ENCODE results near the gene SLC7A10. TPM values are rescaled to one million over a fixed set of nuclear protein-coding genes. Genes with fewer than 3 reads are reported as not detected.
A peak's percentile ranks its signal among the peaks of the same experiment; 100 is the strongest.

Gene SLC7A10
- total RNA-seq, 1 experiment from 2014 or later = not detected

DNA sequence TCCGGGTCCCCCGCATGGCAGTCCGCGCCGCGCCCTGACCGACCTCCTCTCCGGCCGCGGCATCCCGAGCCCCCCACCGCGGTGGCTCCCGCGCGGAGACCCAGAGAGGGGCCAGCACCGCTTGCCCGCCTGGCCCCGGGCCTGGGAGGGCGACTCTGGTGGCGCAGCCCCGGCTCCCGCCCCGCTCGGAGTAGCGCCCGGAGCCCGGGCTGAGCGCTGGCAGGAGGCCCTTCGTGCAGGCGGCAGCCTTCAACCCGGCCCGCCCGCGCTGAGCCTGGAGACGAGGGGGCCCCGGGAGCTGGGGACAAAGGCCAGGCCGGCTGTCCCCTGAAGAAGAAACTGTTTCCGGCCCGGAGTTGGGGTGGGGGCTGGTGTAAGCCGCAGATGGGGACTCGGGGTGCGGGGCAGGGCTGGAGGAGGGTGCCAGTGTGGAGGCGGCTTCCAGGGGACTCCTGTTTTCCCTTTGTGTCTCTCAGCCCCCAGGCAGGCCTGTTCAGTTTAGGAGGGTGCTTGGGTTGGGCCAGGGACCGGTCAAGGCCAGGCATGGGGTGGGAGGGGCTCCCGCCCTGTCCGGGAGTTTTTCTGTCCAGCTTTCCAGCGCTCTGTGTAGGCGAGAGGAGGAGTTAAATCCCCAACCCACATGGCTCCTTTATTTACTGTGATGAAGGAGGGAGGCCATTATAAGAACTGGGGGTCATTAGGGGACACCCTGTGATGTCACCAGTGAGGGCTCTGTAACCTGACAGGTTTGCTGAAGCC lies 30.6 kb downstream of the SLC7A10 start:
- H3K4me1 Mint-ChIP-seq (ENCODE audit: insufficient read depth, unreplicated experiment) = no peaks in the 10 kb centered on the region
- TF ChIP-seq, protein P1, sequence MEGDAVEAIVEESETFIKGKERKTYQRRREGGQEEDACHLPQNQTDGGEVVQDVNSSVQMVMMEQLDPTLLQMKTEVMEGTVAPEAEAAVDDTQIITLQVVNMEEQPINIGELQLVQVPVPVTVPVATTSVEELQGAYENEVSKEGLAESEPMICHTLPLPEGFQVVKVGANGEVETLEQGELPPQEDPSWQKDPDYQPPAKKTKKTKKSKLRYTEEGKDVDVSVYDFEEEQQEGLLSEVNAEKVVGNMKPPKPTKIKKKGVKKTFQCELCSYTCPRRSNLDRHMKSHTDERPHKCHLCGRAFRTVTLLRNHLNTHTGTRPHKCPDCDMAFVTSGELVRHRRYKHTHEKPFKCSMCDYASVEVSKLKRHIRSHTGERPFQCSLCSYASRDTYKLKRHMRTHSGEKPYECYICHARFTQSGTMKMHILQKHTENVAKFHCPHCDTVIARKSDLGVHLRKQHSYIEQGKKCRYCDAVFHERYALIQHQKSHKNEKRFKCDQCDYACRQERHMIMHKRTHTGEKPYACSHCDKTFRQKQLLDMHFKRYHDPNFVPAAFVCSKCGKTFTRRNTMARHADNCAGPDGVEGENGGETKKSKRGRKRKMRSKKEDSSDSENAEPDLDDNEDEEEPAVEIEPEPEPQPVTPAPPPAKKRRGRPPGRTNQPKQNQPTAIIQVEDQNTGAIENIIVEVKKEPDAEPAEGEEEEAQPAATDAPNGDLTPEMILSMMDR (IDR thresholded peaks at IDR 0.05; ENCODE audit: unreplicated experiment) = no peak
- H3K36me3 Mint-ChIP-seq (ENCODE audit: insufficient read depth, unreplicated experiment) = no peaks in the 10 kb centered on the region
- ChIA-PET POLR2A (interaction anchor here (0.8 to 4.9 kb wide), 2 partner anchors 18 to 182 kb away, joined by 3 to 18 read pairs; no protein-coding TSS in a partner anchor), CTCF (interaction anchor here (0.6 to 3.9 kb wide), 4 partner anchors 11 to 40 kb away, joined by 3 to 16 read pairs (median 6); no protein-coding TSS in a partner anchor)
- H3K4me3 Mint-ChIP-seq (ENCODE audit: unreplicated experiment) = peak overlapping the region; percentile 72
- H3K9me3 Mint-ChIP-seq (ENCODE audit: unreplicated experiment) = no peaks in the 10 kb centered on the region
- no TSS peak for BruUV-seq (replicated peaks)
- H3K27me3 Mint-ChIP-seq (ENCODE audit: insufficient read depth, unreplicated experiment) = peaks cover 13% of the 10 kb centered on the region
- peak; percentile 30 for DNase-seq (ENCODE audit: unreplicated experiment)
- peak overlapping the region; percentile 31 for H3K27ac Mint-ChIP-seq (ENCODE audit: low read depth, unreplicated experiment)
- intact Hi-C loops (cut with micrococcal nuclease) = no loop called here

DNA sequence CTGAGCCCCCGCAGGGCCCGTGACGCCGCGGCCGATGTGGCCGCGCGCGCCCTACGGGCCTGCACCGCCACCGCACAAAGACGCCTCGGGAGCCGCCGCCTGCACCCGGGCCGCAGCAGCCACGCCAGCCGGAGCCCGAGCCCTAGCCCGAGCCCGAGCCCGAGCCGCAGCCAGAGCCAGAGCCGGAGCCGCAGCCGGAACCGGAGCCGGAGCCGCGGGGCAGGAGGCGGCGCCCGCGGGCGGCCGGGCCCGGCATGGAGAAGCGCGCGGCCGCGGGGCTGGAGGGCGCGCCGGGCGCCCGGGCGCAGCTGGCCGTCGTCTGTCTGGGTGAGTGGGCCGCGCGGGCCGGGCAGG lies 31.1 kb downstream of the SLC7A10 start:
- no TSS peak for BruUV-seq (replicated peaks)
- ChIA-PET CTCF (interaction anchor here (0.8 kb wide), 1 partner anchor 25 kb away, joined by 3 read pairs; no protein-coding TSS in a partner anchor), POLR2A (interaction anchor here (4.9 kb wide), 1 partner anchor 17 kb away, joined by 18 read pairs; no protein-coding TSS in a partner anchor)
- H3K4me3 Mint-ChIP-seq (ENCODE audit: unreplicated experiment) = peak overlapping the region; percentile 72
- H3K9me3 Mint-ChIP-seq (ENCODE audit: unreplicated experiment) = no peaks in the 10 kb centered on the region
- H3K36me3 Mint-ChIP-seq (ENCODE audit: insufficient read depth, unreplicated experiment) = no peaks in the 10 kb centered on the region
- intact Hi-C loops (cut with micrococcal nuclease) = no loop called here
- DNase-seq (ENCODE audit: unreplicated experiment) = no peak
- H3K27me3 Mint-ChIP-seq (ENCODE audit: insufficient read depth, unreplicated experiment) = peaks cover 14% of the 10 kb centered on the region
- H3K4me1 Mint-ChIP-seq (ENCODE audit: insufficient read depth, unreplicated experiment) = no peaks in the 10 kb centered on the region
- H3K27ac Mint-ChIP-seq (ENCODE audit: low read depth, unreplicated experiment) = no peak overlapping the region
- TF ChIP-seq, protein P1 (IDR thresholded peaks at IDR 0.05; ENCODE audit: unreplicated experiment) = no peak

DNA sequence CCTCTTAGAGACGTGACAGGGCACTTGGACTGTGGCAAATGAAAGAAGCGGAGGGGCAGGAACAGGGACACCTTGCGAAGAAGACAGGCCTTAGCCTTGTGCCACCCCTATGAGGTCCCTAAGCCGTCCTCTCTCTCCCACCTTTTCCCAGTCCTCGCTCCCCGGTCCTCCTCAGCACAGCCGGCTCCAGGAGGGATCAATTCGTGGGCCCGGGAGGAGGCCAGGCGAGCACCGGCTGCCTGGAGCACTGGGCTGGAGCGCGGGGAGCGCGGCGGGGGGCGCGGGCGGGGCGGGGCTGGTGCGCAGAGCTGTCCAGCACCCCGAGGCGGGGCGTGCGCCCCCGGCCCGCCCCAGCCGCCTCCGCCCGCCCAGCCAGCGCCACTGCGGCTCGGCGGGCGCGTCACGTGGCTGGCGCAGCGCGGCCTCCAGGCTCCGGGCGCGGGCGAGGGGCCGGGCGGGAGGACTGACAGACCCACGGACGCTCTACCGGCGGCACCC lies 31.7 kb downstream of the SLC7A10 start, which contains the start of gene LRP3:
Gene LRP3 (plus strand): TSS at position 466 of the 498 bp plus-strand sequence. CDS start 456 bp downstream, outside the sequence.
- no peaks in the 10 kb centered on the region for H3K36me3 Mint-ChIP-seq (ENCODE audit: insufficient read depth, unreplicated experiment)
- TF ChIP-seq, protein P1 (IDR thresholded peaks at IDR 0.05; ENCODE audit: unreplicated experiment) = no peak
- no peak for DNase-seq (ENCODE audit: unreplicated experiment)
- peak within 1 kb of the TSS; percentile 31 for H3K27ac Mint-ChIP-seq (ENCODE audit: low read depth, unreplicated experiment)
- H3K4me3 Mint-ChIP-seq (ENCODE audit: unreplicated experiment) = peak within 1 kb of the TSS; percentile 72
- BruUV-seq (replicated peaks) = no TSS peak
- ChIA-PET POLR2A (interaction anchor here (4.9 kb wide), 1 partner anchor 17 kb away, joined by 18 read pairs; no protein-coding TSS in a partner anchor), CTCF (no interaction called here)
- intact Hi-C loops (cut with micrococcal nuclease) = no loop called here
- peaks cover 14% of the 10 kb centered on the region for H3K27me3 Mint-ChIP-seq (ENCODE audit: insufficient read depth, unreplicated experiment)
- H3K9me3 Mint-ChIP-seq (ENCODE audit: unreplicated experiment) = no peaks in the 10 kb centered on the region
- no peaks in the 10 kb centered on the region for H3K4me1 Mint-ChIP-seq (ENCODE audit: insufficient read depth, unreplicated experiment)

DNA sequence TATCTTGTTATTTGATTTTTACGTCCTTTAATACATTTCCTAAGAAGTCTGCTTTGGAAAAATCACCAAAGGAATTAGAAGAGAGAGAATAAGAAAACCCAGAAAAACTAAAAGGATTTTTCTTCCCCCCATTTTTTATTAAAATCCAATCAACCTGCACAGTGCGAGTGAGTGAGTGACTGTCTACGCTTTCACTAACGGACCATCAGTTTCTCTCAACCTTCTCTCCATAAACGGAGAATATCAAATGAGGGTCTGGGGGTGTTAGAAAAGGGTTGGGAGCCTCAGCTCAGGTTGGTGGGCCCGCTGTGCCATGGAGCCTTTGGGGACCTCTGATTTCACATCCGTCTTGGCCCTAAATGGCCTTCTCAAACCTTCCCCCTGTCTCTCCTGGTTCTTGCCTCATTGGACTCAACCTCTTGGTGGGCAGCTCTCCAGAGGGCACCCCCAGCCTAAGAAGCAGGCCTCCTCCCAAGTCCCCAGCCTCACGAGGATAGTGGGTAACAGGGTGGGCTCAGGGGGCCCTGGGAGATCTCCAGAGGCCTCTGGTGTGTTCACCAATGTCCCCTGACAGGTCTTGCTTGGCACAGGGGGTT lies 32.3 kb downstream of the SLC7A10 start:
- BruUV-seq (replicated peaks) = no TSS peak
- H3K4me1 Mint-ChIP-seq (ENCODE audit: insufficient read depth, unreplicated experiment) = no peaks in the 10 kb centered on the region
- H3K27me3 Mint-ChIP-seq (ENCODE audit: insufficient read depth, unreplicated experiment) = peaks cover 14% of the 10 kb centered on the region
- TF ChIP-seq, protein P1 (IDR thresholded peaks at IDR 0.05; ENCODE audit: unreplicated experiment) = no peak
- no peak for DNase-seq (ENCODE audit: unreplicated experiment)
- no peaks in the 10 kb centered on the region for H3K36me3 Mint-ChIP-seq (ENCODE audit: insufficient read depth, unreplicated experiment)
- intact Hi-C loops (cut with micrococcal nuclease) = no loop called here
- H3K9me3 Mint-ChIP-seq (ENCODE audit: unreplicated experiment) = no peaks in the 10 kb centered on the region
- ChIA-PET CTCF (interaction anchor here (1.8 kb wide), 1 partner anchor 10 kb away, joined by 7 read pairs; no protein-coding TSS in a partner anchor), POLR2A (interaction anchor here (4.9 kb wide), 1 partner anchor 16 kb away, joined by 18 read pairs; no protein-coding TSS in a partner anchor)
- H3K4me3 Mint-ChIP-seq (ENCODE audit: unreplicated experiment) = peak overlapping the region; percentile 67
- no peak overlapping the region for H3K27ac Mint-ChIP-seq (ENCODE audit: low read depth, unreplicated experiment)
